GM19452 (cell line): ENCODE measurements around the gene FHIT.

Experiments
- ATAC-seq: cut with Tn5 transposase; IDR thresholded peaks from one replicate; pipeline ENCODE4 v1.9.1; 2021; ENCODE audit not compliant: unreplicated experiment

The FHIT gene

DNA sequence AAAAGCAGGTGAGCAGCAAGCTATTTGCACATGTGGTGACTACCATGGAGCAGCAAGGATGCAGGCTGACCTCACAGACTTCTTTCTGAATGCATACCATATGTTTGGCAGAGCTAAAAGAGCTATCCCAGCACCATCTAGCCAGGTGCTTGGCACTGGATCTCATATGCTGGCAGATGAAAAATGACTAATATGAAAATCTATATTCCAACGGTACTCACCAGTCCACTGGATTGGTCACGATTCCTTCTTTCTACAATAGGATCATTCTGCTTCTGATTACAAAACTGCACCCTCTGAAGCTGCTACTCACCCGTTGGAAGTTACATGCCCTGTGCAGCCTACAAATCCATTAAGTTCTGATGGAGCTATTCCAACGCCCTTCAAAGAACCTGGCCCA is 1487.1 kb downstream of the FHIT start:
- ATAC-seq: no peak

DNA sequence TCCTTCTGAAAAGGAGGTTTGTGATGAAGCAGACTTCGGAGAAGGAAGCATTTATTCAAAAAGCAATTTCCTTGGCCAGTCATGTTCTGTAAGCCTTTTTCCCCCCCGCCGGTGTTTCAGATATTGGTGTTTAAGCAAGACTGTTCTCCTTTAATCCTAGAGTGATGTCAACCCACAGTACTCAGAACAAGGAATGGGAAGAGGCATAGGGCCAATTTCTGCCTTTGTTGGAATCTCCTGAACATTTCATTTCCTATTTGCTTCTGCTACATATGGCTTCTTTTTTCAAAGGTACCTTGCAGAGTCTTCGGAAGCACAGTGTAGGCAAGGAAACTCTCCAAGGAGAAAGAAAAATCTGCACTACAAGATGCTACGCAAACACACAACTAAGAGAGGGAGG is 1488.3 kb downstream of the FHIT start:
- ATAC-seq: no peak

DNA sequence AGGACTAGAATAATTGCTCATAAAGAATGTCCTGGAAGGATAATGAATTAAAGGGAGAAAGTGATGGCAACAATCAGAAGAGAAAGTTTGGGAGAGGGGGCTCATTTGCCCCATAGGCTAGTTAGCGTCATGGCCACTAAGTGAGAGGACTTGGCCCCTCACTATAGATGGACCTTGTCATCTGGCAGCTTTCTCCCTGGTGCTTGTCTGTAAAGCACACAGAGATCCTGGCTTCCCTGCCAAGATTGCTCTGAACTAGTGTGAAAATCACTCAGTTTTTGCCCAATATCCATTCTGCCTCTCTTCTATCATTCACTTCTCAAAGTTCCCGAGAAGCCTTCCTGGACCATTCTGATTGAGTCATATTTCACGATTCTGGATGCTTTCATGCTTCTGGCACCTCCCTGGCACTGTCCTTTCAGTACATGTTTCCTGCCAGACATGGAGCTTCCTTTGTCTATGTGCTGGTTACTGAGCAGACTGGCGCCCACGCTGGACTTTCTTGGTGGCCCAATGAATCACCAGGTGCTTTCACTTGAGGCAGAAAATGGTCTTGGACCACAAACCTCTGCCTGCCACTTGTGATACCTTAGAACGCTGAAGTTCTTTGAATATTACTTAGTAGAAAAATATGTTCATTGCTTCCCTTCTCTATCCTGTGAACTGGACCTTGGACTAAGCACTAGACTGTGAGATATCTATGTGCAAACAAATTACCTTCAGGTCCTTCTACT is 1491.8 kb downstream of the FHIT start:
- no peak for ATAC-seq

DNA sequence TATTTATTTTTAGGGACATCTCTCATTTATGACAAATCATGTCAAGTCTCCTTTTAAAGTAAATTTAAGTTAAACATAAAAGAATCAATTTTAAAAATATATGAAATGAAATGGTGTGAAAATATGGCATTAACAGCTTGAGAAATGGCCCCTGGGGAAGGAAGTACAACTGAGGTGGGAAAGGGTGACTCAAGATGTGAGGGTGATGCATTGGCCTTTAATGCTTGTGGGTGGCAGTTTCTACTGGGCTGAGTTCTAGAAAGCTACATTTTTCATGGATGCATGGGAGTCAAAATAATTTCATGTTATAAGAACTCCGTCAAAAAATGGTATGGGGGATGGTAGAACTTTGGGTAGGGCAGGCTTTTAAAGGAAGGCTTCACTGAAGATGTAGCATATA is 1492.6 kb downstream of the FHIT start:
- ATAC-seq: no peak

DNA sequence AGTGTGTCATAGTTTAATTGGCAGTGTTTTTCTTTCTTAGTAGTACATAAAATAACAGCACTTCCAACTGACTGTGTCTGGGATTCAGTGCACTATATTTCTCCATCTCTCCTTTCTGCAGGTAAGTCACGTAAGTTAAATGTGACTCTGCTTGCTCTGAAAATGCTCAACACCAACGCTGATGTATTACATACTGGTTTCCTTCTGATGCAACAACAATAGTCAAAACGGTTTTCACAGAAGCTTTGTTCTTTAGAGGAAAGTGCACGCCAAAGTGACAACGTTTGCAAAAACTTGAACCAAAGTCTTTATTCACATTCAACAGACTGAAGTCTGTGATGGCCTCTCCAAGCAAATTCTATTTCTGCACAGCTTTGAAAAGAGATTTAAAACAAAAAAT is 1494.3 kb downstream of the FHIT start:
- ATAC-seq: no peak

DNA sequence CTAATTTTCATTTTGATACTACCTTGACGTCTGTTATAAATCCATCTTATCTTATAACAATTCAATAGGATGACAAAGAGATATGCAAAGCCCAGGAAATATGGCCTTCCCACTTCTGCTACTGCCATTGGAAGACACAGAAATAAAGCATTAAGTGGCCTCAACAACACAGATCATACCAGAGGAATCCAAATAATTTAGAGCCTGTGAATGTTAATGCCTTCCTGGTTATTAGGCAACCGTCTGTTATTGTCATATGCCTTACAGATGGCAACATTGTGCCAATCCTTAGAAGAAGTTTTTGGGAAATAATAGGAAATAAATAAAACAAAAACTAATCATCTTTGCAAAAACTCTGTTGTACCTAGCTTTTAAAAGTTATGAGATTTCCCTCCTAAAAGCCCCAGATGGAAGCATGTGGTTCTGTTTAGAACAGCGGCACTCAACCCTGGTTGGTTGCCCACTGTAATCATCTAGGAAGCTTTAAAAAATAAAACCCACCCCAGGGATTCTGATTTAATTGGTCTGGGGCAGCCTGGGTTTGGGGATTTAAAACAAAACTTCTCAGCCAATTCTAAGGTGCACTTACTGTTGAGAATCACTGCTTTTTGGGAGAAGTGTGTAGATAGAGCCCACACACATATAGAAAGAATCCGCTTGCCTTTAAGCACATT is 1496.7 kb downstream of the FHIT start:
- ATAC-seq: no peak

DNA sequence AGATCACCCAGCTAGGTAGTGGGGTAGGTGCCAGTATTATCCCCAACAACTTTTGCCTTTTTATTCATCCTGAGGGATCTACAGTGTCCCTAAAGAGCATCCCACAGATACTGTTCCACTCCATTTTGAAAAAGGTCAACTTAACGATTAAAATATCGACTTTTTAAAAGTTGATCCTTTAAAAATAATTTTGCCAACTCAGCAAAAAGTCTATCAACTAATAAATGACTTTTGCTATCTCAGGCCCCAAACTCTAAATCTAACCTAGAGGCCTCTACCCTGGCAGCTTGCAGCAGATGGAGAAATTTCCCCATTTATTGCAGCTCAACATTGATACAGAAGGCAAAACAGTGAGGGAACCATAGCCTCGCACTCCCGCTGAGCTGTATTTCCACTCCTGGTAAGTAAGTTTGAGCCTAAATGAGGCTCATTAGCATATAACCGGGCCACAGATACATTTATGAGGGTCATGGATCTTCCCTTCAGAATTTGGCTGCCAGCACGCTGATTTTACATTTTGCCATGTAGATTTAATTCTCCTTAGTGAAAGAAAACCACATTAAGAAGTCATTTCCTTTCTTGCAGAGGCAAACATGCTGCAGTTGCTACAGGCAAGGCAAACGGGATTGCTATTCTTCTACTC is 1497.3 kb downstream of the FHIT start:
- ATAC-seq: no peak

DNA sequence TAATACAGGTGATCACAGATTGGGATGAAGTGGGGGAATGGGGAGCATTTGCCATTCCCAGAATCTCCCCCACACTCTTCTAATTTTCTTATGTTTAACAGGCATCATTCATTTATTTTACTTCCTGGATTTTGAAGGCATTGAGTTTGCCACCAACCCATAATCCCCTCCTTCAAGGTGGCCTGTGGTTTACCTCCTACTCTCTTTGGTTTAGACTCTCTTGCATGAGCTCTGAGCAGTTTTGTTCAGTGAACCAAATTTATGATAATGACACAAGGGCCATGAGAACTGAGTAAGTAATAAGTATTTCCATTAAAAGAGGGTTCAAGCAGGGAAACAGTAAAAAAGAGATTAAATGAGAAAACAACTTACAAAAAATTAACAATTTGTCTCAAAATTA is 1498.3 kb downstream of the FHIT start:
- no peak for ATAC-seq

DNA sequence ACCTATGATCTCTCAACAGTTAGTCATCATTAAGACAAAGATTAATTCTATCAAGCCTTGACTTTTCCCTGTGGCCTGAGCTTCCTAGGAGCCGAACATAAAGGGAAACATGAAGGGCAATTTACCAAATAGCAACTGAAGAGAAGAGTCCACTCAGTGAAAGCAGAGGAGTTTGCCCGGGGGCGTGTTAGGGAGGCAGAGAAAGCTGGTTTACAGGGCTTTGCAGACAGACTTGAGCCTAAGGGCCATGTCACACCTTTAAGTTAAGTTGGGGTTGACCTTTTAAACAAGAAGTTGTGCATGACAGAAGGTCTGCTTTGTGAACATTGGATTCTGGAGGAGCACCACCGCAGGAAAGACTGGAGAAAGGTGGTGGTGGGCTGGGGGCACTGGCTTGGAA is 1499.6 kb downstream of the FHIT start:
- ATAC-seq: no peak

DNA sequence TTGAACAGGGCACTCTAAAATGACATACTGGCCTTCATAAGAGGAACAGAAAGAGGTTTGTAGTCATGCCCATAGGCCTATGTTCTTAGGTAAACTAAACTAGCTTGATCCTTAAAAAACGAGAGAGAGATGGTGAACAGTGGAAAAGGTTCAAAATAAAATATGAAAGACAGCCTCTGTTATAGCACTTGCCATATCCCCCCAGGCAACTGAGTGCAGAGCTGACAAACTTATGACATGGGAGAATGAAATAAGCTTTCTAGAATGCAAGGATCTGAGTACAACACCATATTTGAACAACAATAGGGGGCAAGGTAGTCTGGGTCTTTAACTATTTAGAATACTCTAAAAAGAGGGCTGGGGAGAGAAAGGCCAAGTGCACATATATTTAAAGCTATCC is 1500.9 kb downstream of the FHIT start:
- ATAC-seq: no peak

DNA sequence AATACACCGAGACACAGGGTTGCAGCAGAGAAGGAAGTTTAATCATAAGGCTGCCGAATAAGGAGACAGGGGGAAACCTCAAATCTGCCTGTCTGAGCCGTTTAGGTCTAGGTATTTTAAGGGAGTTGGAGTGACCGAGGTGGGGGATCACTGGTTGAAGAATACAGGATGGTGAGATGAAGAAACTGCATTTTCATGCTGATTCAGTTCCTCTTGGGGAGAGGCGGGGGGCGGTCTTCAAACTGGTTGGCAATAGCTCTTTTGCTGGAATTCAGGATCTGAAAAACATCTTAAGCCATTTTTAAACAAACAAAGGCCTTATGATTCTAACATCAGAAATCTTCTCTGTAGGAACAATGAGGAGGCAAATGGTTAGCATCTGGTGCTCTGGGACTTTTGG is 1502.0 kb downstream of the FHIT start:
- no peak for ATAC-seq

DNA sequence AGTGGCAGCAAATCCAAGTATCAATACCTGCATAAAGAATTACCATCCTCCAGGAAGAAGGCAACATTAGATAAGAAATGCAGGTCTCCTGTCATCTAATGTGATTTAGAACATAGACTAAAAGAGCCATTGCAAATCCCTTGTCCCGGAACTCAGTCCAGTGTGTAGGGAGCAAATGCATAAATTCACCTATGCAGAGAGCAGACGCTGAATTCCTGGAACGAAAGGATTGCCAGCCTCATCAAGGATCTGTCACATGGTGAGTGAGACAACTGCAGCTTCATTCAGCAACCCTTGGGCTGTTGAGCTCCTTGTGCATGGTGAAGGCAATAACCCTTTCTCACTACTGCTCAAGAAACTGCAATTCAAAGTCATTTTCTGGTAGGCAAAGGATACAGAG is 1504.7 kb downstream of the FHIT start:
- no peak for ATAC-seq

DNA sequence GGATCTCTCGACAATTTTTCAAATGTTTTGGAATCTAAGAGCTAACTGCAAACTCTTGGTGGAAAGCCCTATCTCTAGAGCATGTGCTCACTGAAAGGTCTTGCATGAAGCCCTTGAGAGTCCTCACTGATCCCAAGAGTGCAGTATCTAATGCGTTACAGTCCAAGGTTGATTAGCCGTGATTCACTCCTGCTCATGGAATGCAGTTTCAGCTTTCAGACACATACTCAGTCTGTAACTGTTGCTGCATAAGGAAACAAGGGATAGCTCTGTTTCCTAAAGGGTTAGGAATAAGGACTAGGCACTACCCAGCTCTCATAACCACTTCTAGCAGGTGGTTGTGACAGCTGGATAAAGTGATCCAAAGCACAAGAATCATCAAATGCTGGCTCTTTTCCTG is 1514.0 kb downstream of the FHIT start:
- no peak for ATAC-seq

DNA sequence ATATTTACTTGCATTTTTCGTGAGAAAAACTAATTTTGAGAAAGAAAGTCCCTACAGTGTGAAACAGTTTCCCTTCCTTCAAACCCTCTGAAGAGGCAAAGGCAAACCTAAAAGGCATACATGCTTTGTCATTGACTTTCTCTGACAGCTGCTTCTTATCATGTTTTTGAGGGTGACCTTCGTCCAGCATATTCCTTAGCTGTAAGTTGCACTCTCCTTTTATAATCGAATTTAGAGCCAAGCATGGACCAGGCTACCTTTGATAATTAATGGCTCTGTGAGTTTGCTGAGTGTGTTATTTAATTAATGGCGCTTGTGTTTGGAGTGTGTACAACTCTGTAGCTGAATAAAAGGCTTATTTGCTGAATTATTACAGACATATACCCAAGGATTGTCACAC is 1517.2 kb downstream of the FHIT start:
- ATAC-seq: no peak

DNA sequence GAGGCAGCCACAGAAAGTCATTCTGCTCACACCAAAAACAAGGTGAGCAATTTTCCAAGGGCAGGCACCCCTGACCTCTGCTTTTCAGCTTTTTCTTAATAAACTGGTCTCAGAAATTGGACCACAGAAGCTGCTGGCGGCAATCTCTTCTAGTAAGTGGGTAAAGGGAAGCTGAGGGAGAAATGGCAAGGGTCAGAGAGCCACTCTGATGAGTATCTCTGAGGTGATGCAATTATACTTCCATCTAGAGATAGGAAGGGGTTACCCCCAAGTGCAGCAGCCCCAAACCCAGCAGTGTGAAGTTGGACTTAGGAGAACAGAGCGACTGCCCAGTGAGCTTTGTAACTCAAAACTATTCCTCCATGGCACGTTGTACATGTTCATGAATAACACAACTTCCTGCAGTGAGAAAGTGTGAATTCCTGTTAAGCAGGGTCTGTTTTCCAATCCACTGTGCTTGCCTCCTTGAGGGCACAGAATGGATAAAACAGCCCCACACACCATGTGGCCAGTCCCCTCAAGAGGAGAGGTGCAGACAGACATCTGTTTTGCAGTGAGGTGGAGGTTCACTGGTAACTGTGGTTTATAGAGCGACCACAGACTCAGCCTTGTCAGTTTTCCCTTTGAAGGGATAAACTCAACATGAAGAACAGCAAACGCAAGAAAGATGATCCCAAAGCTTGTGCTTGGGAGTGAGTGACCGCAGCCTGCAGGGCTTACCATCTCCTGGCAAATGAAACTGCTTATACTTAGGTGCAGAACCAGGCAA is 1518.0 kb downstream of the FHIT start:
- no peak for ATAC-seq

DNA sequence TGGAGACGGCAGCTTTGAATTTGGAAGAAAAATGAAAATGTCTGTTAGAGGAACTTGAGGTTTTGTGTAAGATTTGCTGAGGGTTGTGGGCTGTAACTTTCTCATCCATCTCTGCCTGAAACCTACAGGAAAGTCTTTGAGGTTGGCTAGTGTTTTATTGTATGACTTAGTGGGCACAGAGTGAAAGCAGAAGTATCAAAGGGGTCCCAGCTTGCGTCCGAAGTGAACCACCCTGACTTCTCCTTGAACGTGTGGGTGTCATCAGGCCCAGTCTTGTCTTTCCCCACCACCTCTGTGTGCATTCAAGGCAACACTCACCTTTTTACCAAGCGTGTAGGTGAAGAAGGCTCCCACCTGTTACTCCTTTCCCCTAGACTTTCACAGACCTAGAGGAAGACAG is 1519.3 kb downstream of the FHIT start:
- no peak for ATAC-seq

DNA sequence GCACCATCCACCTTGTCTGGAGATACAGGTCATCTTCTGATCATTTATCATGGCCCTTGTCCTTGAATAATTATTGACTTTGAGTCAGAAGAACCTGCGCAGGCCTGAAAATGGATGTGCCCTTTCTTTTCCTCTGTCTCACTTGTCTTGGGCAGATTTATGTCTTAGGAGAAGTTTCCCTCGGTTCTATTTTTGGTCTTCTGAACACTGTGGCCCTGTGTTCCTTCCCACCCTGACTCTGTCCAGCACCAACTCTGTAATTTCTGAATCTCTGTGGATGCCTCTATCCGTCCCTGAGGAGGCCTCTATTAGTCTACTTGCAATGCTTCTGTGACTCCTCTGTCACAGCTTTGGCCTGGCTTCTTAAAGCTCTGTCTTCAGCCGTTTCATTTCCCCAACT is 1520.7 kb downstream of the FHIT start:
- no peak for ATAC-seq

DNA sequence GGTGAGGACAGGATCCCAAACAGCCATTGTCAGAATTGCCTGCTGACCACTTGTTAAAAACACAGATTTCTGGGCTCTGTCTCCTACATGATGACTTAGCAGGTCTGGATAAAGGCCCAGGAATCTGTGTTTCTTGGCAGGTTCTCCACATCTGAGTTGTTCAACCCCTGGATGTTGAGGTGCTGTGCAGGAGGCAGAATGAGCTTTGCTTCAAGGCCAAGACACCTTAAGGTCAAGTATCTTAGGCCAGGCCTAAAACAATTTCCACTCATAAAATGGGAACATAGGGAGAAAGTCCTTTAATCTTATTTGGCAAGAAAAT is 1522.7 kb downstream of the FHIT start:
- ATAC-seq: no peak

DNA sequence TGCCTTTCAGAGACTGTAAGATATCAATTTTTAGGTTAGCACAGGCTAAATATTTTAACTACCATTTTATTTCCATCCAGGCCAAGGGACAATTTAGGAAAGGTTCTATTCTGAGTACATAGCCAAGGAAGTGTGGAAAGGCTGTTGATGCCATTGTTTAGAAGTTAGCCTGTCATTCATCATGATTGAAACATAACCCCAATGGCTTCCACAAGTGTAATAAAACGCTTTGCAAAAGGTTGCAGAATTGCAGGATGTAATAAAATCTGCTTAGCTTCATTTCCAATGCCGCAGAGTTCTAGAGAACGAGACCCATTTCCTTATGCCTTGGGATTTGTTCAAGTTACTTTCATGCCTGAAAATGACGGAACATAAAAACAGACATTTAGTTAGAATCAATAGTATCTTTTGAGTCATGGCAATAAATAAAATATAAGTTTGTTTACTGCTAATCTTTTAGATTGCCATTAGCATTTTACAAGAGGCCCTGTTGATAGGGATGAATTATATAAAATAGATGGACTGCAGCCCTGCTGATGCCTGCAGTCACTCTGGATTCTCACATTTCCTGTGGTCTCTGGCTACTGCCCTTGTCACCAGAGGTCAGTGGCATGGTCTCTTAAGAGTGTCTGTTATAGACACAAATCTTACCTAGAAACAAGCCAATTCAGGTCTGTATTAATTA is 1523.2 kb downstream of the FHIT start:
- no peak for ATAC-seq

DNA sequence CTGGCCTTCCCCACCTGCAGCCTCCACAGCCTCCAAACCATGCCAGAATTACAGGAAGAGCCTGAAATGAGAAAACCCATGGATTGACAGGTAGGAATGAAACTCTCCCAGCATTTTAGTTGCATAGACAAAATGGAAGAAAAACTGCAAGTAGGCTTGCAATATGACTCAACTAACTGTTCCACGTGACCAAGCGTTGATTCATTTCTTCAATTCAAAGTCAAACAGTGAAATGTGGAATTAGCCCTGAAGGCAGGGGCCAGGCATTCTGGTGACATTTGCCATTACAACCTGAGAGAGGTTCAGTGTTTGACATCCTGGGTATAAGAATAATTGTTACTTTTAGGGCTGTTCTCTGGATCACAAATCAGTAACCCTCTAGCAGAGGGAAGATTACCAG is 1525.0 kb downstream of the FHIT start:
- no peak for ATAC-seq

DNA sequence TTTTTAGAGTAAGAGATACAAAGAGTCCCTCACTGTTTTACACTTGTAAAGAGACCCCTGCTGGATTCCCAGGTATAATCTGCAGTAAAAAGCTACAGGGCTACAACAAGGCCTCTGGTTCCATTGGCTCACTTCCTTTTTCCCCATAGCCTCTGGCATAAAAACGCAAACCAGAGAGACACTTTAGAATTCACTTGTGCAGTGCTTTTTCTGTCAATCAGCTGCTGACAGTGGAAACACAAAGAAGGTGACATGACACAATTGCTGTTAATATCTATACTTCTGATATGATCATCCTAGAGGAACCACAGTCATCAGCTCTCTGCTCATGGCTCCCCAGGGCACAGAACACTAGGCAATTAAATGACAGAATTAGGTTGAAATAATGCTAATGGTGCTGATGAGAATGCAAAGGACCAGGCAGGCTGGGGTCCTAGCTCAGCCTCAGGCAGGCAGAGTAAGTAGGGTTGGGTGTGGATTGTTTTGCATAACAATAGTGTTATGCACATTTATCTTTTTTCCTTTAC is 1533.5 kb downstream of the FHIT start:
- ATAC-seq: no peak
